Measurements from ENCODE around the gene TKT. TPM values are rescaled to one million over a fixed set of nuclear protein-coding genes. Genes with fewer than 3 reads are reported as not detected.

Gene TKT
- total and polyA plus RNA-seq, 2 of the 8 experiments (the other 6 are each of a cell fraction or from before 2014, with no cell fraction given) = 418 to 986 TPM

GRCh38 chr3:53234841-53235232 is 21.0 kb downstream of the TKT start:
- Histone ChIP-seq H3K9ac (replicated peaks in 1 of 4; ENCODE audit: extremely low read depth in 1 of 4, low read depth in 3 of 4, low read length in 3 of 4) (no peak overlapping the region), H4K20me1 (replicated peaks in 1 of 2; ENCODE audit: control insufficient read depth in 1 of 2, insufficient read depth in 2 of 2, low read length in 2 of 2) (peaks cover 17 to 50% of the 10 kb centered on the region in 2 experiments), H3K56ac (replicated peaks; ENCODE audit: insufficient read length, low read depth, low read length) (no peak overlapping the region), H2BK15ac (ENCODE audit: low read length) (no peak overlapping the region), H2BK120ac (replicated peaks; ENCODE audit: low read depth, low read length) (no peak overlapping the region), H4K91ac (replicated peaks; ENCODE audit: insufficient read length, low read length) (no peak overlapping the region), H4K5ac (ENCODE audit: insufficient read length, low read depth, low read length) (no peak overlapping the region), H3K4me3 (ENCODE audit: extremely low read depth in 1 of 4, insufficient read depth in 2 of 4, low read depth in 3 of 4, low read length in 4 of 4) (no peak overlapping the region), H3K23ac (ENCODE audit: insufficient read length) (no peak overlapping the region), H3K23me2 (ENCODE audit: low read depth, low read length) (no peaks in the 10 kb centered on the region), H3K36me3 (ENCODE audit: control insufficient read depth in 2 of 4, insufficient read depth in 4 of 4, low read length in 3 of 4) (peaks cover 62 to 91% (median 87%) of the 10 kb centered on the region in 4 experiments), H2BK20ac (ENCODE audit: low read length) (no peak overlapping the region), H3K4ac (replicated peaks; ENCODE audit: insufficient read length, low read depth, low read length) (no peak overlapping the region), H3K9me3 (ENCODE audit: insufficient read depth in 2 of 2, low read depth in 1 of 2, low read length in 1 of 2) (no peaks in the 10 kb centered on the region), H3K27ac (ENCODE audit: low read depth, low read length) (no peak overlapping the region), H4K8ac (ENCODE audit: extremely low read depth, insufficient read depth, low read length) (no peak overlapping the region), H3K4me1 (replicated peaks in 1 of 4; ENCODE audit: control insufficient read depth in 3 of 4, insufficient read depth in 4 of 4, low read length in 3 of 4) (peaks cover 0 to 7% (median 3%) of the 10 kb centered on the region in 4 experiments; a peak in 3 of 7 replicates), H2AFZ (ENCODE audit: low read length) (no peak overlapping the region), H2BK12ac (ENCODE audit: low read depth, low read length) (no peak overlapping the region), H3K18ac (ENCODE audit: extremely low read depth, low read length) (no peak overlapping the region), H2AK5ac (ENCODE audit: low read depth, low read length) (no peak overlapping the region), H3K27me3 (replicated peaks in 1 of 4; ENCODE audit: control insufficient read depth in 3 of 4, extremely low read depth in 1 of 4, insufficient read depth in 3 of 4, low read length in 3 of 4) (no peaks in the 10 kb centered on the region), H2BK5ac (ENCODE audit: low read depth, low read length) (no peak overlapping the region), H3K79me2 (ENCODE audit: control insufficient read depth in 1 of 2, insufficient read depth in 2 of 2, low read length in 2 of 2) (peaks cover 0 to 16% of the 10 kb centered on the region in 2 experiments; a peak in 1 of 4 replicates), H3K14ac (ENCODE audit: insufficient read length) (no peak overlapping the region), H3K79me1 (ENCODE audit: low read depth, low read length) (peaks cover 11% of the 10 kb centered on the region), H3K4me2 (ENCODE audit: insufficient read depth in 1 of 2, low read depth in 2 of 2, low read length in 2 of 2) (no peak overlapping the region)
- ChIA-PET POLR2A (ENCODE audit: partially characterized antibody) (interaction anchor here (1.3 to 28.5 kb wide), 4 partner anchors 8 to 15 kb away, joined by 6 to 449 read pairs (median 20); partner anchors contain the start of gene TKT), CTCF (ENCODE audit: partially characterized antibody) (interaction anchor here (0.8 to 9.0 kb wide), 6 partner anchors 9 to 62 kb away, joined by 3 to 68 read pairs (median 3); no protein-coding TSS in a partner anchor)
- FAIRE-seq = no peak
- 99% methylated on average over 10 of the region's 10 CpGs; no CpG with 5 or more reads in 1 of the 2 experiments for WGBS, 2 experiments (ENCODE audit: extremely low coverage in 1 of 2, insufficient coverage in 1 of 2, insufficient read length in 1 of 2, insufficient replicate concordance in 2 of 2, low coverage in 1 of 2, low lambda C conversion rate in 2 of 2, missing lambda C conversion rate in 1 of 2)
- no peak for DNase-seq (ENCODE audit: low read depth in 1 of 2, low spot score in 2 of 2)
- no peak for TF ChIP-seq ASH2L (IDR thresholded peaks at IDR 0.05; ENCODE audit: low read length)
- TF ChIP-seq SRF (IDR thresholded peaks at IDR 0.05; ENCODE audit: low read depth, low read length) = no peak
- TF ChIP-seq SP1 (IDR thresholded peaks at IDR 0.05; ENCODE audit: low read depth, low read length) = no peak
- no peak for TF ChIP-seq EP300 (IDR thresholded peaks at IDR 0.05; ENCODE audit: borderline replicate concordance in 1 of 2, low read depth in 2 of 2, low read length in 2 of 2)
- no peak for TF ChIP-seq POLR2AphosphoS5 (IDR thresholded peaks at IDR 0.05; ENCODE audit: low read depth, low read length)
- no peak for TF ChIP-seq BCL11A (IDR thresholded peaks at IDR 0.05; ENCODE audit: low read depth in 2 of 2, low read length in 2 of 2)
- no peak for TF ChIP-seq BRCA1 (IDR thresholded peaks at IDR 0.05; ENCODE audit: low read depth, low read length)
- TF ChIP-seq ZNF274 (IDR thresholded peaks at IDR 0.05; ENCODE audit: borderline replicate concordance, extremely low read depth, low read length) = no peak
- no peak for TF ChIP-seq POU5F1 (IDR thresholded peaks at IDR 0.05; ENCODE audit: low read depth, low read length)
- TF ChIP-seq GTF2F1 (IDR thresholded peaks at IDR 0.05; ENCODE audit: borderline replicate concordance, low read depth, low read length) = no peak
- no peak for TF ChIP-seq CBX8 (IDR thresholded peaks at IDR 0.05; ENCODE audit: borderline replicate concordance, low read depth, low read length)
- TF ChIP-seq HDAC2 (IDR thresholded peaks at IDR 0.05; ENCODE audit: borderline replicate concordance in 1 of 2, low read depth in 2 of 2, low read length in 2 of 2) = no peak
- TF ChIP-seq BACH1 (IDR thresholded peaks at IDR 0.05; ENCODE audit: low read length) = no peak
- TF ChIP-seq JUND (IDR thresholded peaks at IDR 0.05; ENCODE audit: low read length) = no peak
- TF ChIP-seq POLR2A (IDR thresholded peaks at IDR 0.05; ENCODE audit: control extremely low read depth in 1 of 2, low read depth in 2 of 2, low read length in 2 of 2) = no peak

Data from H1 (cell line).